Stimulated activated CD4-positive, alpha-beta T cell treated with anti-CD3 and anti-CD28 coated beads, Interleukin-15, amount 100 ng/mL, for 1 hour (primary cell): ENCODE data around the gene SMC3.
"Not testable (repeated sequence)": the region's sequence is repeated elsewhere in the genome, so short reads cannot be mapped to it uniquely, and the experiment has no call there.

ENCODE experiments used
- DNase-seq, 2 donors: peaks; one replicate each; pipeline ENCODE4 v3.0.0-alpha.2; 2020; ENCODE audit warnings: low read depth in 1 of 2, low spot score in 1 of 2

The SMC3 gene

DNA sequence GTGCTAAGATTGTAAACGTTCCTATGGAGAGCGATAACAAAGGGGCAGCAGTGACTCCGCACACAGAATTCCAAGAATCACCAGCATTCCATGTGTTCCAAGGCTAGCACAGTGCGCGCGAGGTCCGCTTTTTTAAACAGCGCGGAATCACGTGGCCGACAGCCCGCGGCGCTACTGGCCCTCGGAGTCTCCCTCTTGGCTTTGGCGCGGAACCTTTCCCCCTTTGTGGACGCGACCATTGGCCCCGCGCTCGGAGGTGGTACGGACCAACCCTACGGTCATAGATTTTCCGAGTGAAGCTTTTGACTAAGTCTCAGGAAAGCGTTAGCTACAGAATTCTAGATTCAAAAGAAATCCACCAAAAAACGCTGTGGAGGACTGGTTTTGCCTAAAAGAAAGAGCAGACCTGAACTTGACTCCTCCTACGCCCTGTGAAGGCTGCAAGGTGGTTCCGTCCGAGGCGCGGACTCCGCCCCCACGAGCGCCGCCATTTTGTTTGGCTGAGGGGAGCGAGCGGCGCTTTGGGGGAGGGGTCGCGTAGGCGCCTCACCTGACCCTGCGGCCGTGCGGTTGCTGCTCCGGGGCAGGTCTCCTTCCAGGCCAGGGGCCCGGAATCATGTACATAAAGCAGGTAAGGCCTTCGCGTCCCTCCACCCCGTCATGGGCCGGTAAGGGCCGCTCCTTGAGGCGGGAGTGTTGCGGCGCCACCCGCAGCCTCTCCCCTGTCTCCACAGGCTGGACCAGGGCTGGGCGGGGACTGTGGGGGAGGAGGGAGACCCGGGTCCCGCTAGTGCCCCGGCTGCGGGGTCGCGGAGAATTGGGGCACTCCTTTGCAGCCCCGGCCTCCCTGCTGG, at the start of gene SMC3:
Gene SMC3, plus strand, starts transcription at position 495 of the 854 bp plus-strand sequence. Its CDS starts 122 bp downstream, at position 617.
- peak; percentile 82 to 86 for DNase-seq

DNA sequence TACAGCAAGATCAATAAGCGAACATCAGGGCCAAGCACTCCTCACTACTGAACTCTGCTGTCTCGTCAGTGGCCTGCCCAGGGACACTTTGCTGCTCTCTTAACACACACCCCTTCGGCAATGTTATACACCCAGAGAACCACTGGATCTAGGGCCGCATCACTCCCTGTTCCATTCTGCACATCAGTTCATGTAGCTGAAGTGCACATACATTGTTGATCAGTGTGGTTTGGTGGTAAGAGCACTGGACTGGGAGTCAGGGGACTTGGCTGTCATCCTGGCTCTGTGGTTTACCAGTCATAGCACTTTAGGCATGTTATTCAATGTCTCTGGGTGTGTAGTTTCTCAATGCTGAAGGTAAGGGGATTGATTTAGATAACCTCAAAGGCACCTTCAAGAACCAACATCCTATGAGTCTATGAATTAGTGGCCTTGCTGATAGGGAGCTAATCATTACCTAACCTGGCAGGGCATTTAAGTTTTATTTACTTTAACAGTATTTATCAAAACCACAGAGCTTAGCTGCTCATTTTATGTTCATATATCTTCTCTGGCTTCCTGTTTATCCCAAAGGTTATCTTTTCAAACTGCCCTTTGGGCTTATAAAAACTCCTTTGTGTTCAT, 45.0 kb upstream of the SMC3 start:
- no peak for DNase-seq

DNA sequence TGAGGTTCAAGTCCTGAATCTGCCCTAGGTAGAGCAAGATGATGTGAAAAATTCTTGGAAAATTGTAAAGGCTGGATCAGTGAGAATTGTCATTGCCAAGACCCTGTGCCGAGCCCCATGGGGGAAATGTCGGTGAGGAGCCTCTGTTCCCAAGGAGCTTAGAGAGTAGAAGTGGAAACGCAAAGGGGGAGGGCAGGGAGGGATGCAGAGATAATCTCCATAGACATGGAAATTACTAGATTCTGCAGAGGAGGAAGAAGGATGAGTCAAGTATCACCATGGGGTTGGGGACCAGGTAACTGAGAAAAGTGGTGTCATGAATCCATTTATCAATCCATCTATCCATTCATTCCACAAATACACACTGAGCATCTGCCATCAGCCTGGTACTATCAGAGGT, 43.8 kb upstream of the SMC3 start:
- no peak for DNase-seq

DNA sequence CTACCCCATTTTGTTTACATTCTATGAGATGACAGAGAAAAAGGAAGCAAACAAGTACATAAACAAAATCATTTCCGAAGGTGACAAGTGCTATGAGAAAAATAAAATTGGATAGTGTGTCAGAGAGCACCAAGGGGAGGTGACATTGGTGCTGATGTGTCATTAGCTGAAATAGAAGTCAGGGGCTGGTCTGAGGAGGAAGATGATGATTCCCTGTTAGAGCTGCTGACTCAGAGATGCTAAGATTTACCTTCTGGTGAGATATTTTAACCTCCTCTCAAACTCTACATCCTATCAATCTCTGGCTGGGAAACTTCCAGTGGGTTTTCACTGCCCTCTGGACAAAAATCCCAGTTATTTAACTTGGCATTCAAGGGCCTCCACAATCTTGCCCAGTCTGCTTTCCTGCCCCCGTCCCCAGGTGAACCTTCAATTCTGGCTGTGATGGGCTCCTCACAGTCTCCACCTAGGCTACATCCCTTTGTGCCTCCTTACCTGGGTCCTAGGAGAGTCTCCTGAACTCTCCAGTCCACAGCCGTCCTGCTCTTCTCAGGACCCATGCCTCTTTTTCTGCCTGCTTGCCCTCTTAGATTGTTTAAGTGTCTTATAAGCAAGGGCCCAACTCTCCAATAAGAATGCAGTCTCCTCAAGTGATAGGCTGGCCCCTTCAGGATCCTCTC, 43.2 kb upstream of the SMC3 start:
- DNase-seq = no peak

DNA sequence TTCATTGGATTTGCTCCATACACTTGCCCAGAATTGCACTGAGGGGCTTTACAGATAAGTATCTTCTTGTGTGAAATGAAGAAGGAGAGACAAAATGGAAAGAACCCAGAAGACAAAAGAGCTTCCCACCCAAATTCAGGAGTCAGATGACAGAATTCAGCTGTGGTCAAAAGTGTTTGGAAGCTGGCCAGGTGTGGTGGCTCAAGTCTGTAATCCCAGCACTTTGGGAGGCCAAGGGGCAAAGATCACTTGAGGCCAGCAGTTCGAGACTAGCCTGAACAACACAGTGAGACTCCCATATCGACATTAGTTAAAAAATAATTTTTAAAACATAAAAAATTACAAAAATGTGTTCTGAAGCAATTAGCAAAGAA, 42.6 kb upstream of the SMC3 start:
- DNase-seq = no peak

DNA sequence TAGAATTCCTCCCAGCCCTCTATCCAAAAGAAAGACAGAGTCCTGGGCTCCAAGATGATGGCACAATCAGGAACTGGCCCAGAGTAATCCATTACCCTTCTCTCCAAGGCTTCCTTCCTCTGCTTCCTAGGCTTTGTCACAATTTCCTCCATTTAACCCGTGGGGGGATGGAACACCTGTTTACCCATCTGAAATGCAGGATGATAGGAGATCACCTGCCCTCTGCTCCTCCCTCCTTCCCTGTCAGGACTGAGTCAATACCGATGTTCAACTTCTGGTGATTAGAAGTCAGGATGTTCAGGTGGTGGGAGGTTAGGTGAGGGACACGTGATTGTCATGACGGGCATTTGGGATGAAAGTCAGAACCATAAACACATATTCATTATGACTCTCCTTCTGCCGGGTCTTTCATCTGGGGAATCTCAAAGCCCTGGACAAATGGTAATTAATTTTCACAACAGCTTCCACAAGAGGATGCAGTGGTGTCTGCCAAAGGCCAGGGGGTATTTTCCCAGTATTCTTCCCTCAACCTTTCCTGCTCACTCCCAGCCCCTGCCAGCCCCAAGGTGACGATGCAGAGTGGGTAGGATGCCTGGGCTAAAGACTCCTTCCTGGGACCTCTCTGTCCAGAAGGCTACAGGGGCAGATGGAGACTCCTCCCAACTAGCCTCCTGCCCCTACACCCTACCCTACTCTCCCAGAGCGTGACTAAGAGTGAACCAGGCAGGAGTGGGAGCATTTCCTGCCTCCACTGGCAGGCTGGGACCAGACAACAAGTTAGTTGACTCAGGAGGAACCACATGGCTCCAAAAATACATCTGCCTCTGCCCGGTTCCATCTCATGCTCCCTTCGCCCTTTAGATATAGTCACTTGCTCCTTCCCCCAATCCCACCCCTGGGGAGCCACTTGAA, 41.9 kb upstream of the SMC3 start:
- no peak for DNase-seq

DNA sequence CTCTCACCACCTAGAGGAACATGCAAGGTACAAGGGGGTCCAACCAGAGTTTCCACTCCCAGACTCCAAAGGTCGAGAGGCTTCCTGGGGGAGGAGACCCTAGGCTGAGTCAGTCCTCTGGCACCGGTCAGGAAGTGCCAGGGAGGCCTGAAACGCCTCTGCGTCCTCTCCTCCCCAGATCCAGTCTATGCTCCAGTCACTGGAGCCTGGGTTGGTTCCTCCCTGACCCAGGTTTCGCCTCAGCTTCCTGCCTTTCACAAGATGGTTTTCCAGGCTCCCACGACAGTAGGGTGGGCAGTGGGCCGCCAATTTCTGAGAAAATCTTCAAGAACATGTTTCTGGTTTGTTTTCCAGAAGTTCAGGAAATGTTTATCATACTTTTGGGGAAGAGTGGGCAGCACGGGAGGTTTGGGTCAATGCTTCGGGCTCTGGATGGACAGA, 39.7 kb upstream of the SMC3 start:
- DNase-seq = no peak

DNA sequence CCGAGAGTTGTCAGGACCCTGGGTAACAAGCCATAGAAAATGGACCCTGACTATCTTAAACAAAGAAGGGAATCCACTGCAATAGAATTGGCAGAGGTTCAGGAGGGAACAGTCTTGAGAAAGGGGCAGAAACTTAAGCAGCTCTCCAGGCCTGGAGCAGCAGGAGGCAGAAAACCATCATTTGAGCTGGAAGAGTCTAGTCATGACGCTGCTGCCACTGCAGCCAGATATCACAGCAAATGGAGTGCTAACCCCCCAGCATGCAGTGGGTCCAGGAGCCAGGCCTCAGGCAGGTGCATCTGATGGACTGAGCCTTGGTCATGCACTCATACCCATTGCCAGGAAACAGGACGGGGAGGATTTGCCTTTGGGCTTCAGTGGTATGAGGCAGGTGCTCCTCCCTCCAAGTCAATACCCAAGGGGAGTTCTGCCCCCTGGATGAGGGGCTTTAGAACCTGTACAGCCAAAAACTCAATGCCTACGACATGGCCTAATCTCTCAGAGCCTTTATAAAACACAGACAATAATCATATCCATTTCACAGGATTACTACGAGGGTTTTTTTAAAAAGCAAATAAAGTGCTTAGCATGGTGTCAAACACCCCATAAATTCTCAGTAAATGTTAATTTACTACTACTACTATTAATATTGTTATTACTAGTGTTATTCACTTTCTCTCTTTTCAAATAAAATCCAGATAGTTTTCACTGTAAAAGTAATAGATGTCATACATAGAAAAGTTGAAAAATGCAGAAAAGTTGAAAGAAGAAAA, 39.1 kb upstream of the SMC3 start:
- no peak for DNase-seq

DNA sequence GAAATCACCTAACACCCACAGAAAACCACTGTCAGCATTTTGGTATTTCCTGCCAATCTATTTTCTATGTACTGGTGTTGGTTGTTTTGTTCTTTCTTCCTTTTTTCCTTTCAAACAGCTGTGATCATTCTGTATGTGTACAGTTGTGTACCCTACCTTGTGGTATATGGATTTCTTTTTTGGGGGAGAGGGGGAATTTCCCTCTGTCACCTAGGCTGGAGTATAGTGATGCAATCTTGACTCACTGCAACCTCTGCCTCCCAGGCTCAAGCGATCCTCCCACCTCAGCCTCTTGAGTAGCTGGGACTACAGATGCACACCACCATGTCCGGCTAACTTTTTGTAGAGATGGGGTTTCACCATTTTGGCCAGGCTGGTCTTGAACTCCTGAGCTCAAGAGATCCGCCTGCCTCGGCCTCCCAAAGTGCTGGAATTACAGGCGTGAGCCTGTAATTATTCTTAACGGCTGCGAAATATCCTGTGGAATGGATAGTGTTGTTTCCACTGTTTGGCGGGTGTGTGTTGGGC, 38.4 kb upstream of the SMC3 start:
- not testable (repeated sequence) for DNase-seq

DNA sequence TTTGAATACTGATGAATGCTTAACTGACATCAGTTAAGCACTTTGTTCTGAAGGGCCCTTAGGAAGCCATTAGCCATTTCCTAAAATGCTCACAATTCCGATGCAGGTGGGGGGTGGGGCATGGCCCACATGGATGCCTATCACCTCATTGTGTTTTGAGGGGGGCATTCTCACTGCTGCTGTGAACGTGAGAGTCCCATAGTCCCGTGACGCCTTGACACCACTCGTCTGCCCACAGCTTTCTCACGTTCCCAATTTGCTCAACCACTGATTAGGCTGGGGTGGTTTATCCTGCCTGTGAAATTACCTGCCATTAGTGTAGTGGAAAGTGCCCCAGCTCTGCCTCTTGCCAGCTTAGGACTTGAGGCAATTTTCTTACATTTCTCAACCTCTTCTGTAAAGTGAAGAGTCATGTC, 37.9 kb upstream of the SMC3 start:
- DNase-seq = no peak

DNA sequence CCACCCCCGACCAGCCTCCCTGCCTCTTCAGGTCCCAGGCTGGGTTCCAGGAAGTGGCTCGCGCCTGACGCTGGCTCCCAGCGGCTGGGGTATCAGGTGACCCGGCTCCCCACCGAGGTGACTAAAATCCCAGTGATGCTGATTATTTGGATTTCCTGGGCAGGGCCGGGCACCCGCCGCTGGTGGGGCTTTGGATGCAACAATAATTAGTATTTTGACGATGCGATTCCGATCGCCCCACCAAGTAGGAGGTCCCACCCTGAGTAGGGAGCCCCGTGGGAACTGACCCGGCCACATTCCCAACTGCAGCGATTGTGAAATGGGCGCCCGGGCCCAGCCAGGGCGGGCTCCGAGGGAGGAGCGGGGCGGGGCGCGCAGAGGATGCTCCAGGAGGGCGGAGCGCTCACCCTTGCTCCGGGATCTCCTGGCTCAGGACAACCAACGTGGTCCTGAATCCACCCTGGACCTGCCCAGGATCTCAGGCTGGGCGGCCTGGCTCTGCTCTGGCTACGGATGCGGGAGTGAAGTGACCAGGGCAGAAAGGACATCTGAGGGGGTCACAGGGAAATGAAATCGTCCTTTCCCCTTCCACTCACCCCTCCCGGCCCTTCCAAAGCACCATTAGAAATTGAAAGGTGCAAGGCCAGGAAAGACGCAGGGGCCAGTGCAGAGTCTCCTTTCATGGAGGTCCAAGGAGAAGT, 37.2 kb upstream of the SMC3 start:
- DNase-seq = no peak

DNA sequence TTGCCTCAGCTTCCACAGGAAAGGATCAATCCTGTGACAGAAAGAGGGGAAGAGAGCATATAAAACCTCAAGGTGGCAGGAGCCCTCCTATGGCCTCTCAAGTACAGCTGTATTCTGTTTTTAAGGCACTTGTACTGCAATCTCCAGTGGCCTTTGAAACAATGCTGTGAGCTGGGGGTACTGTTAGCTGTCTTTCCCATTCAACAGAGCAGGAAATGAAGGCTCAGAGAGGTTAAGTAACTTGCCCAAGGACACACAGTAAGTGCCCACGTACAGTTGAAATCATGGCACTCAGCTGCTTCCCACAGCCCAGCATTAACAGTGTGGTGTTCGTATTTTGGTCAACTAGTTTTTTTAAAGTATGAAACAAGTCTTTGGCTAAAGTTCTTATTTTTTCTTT, 35.8 kb upstream of the SMC3 start:
- no peak for DNase-seq

DNA sequence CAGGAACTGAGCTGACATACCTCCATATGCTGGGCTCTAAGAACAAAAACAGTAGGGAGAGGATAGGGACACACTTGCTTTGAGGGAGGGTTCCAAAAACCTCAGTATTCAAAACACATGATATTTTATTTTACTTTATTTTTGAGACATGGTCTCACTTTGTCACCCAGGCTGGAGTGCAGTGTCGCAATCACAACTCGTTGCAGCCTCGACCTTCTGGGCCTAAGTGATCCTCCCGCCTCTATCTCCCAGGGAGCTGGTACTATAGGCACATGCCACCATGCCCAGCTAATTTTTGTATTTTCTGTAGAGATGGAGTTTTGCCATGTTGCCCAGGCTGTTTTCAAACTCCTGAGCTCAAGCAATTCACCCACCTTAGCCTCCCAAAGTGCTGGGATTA, 34.9 kb upstream of the SMC3 start:
- not testable (repeated sequence) for DNase-seq

DNA sequence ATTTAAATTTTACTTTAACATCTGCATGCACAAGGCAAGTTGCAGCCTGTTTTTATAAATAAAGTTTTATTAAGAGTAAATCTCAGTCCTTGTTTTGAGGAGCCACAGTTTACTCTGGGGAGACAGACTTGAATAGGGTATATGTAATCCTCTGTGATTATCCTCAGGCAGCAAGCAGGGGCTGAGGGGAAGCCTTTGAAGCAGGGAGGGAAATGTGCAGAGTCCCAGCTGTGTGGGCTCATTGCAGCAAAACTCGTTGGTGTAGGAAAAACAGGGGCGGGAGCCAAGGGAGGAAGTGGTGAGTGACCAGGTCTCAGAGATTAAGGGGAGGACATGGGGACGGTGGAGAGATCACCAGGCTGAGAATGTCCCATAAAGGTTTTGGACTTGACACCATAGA, 34.3 kb upstream of the SMC3 start:
- no peak for DNase-seq

DNA sequence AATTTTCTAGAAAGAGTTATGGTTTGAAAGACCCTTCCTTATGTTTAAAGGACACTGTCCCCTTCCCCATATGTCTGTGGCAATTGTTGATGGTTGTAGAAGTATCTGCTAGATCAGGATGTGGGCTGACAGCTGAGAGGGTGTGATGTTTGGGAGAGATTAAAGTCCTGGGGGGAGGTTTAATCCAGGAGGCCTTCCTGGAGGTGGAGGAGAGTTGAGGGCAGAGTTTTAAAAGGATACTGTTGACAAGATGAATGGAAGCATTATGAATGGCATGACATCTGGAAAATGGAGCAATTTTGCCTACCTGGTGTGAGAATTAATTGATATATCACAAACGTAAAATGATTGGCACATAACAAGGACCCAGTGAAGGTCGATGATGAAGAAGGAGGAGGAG, 32.9 kb upstream of the SMC3 start:
- DNase-seq = no peak

DNA sequence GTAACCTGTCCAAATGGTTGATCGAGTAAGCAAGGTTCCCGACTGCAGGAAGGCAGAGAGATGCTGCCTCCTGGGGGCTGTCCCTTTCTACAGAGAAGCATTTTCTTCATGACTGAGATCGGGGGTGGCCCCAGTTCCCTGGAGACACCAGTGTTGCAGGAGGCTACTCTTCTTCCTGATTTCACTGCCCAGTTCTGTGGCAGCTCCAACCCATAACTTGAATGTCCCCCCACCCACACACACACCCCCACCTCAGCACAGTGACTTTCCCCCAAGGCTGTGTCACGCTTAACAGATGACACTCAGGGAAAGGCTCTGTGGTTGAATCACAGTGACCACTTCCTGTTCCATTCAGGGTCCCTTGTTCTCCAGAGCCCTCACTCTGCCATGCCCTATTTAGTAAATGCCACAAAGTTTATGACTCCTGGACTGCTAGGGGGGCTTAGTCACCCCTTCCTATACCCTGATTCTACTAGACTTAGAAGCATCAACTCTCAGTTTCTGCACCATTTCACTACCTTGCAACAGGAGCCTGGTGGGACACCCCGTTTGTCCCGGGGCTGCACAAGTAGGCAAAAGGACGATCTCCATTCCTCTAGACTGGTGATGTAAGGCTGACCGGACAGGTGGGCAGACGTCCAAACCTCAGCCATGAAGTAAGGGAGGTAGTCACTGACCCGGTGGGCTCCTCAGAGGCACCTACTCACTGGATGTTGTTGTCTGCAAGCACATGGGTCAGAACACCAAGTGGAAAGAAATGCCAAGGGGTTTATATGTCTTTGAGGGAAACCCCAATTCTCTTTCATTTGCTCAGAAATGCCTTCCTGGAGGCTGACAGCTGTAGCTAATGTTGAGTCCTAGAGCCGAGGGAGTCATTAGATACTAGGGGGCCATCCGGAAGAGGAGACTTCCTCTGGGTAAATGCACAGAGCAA, 31.3 kb upstream of the SMC3 start:
- DNase-seq = peak; percentile 21 to 40

DNA sequence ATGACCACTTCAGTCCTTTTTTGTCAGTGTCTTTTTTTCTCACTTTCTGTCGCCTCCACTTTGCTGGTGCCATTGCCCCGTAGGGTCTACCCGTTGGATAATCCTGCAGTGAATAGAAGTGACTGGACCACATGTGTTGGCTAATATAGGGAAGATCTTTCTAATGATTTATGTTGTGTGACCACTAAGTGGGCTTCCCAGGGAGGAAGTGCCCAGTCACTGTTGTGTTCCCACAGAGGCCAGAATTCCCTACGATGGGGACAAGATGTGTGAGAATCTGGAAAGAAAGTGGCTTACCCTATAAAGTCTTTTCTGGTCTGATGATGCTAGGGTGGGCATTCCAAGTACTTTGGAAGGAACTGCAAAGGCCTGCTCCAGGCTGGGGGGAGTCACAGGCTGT, 28.4 kb upstream of the SMC3 start:
- DNase-seq = no peak

DNA sequence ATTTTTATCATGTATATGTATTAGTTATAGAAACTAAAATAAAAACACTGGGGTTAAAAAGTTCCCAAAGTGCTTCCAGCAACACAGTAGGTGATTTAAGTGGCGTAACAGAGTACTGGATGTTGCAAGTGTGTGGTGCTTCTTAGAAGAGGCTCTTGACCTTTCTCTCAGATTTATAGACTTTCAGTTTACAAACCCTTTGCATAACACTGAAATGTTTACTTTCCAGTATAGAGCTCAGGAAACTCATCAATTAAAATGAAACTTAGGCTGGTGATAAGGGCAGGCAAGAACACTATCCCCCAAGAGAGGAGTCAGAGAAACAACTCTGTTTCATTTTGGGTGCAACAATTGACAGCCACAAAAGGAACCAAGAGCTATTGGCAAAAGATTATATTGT, 27.5 kb upstream of the SMC3 start:
- DNase-seq = no peak
